Brain microvascular endothelial cell (primary cell): Measurements from ENCODE around the gene PAGR1.

Source experiments
- DNase-seq: peaks from one replicate; pipeline ENCODE4 v3.0.0-alpha.2; 2020
- H3K27ac ChIP-seq: fragments of 250-450 bp; sonication (Bioruptor Pico); 2 replicates; pipeline ENCODE4 v1.5.1; 2020; ENCODE audit warnings: mild to moderate bottlenecking, moderate library complexity
- H3K27me3 ChIP-seq: fragments of 250-450 bp; sonication (Bioruptor Pico); replicated peaks from 2 replicates; pipeline ENCODE4 v1.5.1; 2020; ENCODE audit warnings: mild to moderate bottlenecking
- H3K36me3 ChIP-seq: fragments of 250-450 bp; sonication (Bioruptor Pico); replicated peaks from 2 replicates; pipeline ENCODE4 v1.5.1; 2020; ENCODE audit warnings: mild to moderate bottlenecking
- H3K4me3 ChIP-seq: 2 replicates; pipeline ENCODE4 v1.5.1; 2011; ENCODE audit warnings: low read depth, mild to moderate bottlenecking, control low read depth, low read length, moderate library complexity
- in situ Hi-C: cut with HindIII; loops from 2 replicates; pipeline ENCODE4 v1.10.0; 2017; ENCODE audit warnings: low sequenced_read_pairs, low pct_ligation_motif_present
- TF ChIP-seq, protein P1 (sequence below): IDR thresholded peaks from 2 replicates; pipeline ENCODE4 v1.5.1; 2011; ENCODE audit warnings: low read depth, mild to moderate bottlenecking, moderate library complexity, low read length, control low read depth, inconsistent platforms; ENCODE audit errors: missing control alignments

The PAGR1 gene

DNA sequence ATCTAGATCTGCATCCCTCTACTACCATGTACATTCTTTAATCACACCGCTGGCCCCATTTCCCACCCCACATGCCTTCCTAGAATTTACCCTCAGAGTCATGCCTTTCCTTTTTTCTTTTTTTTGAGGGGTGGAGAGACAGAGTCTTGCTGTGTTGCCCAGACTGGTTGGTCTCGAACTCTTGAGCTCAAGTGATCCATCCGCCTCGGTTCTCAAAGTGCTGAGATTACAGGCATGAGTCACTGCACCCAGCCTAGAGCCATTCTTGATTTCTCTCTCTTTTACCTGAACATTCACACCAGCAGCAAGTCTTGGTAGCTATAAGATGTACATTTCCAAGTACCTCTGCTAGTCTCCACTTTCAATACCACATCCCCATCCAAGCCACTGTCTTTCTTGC is 2.1 kb downstream of the PAGR1 start:
- no peak overlapping the region for H3K27ac ChIP-seq
- TF ChIP-seq, protein P1, sequence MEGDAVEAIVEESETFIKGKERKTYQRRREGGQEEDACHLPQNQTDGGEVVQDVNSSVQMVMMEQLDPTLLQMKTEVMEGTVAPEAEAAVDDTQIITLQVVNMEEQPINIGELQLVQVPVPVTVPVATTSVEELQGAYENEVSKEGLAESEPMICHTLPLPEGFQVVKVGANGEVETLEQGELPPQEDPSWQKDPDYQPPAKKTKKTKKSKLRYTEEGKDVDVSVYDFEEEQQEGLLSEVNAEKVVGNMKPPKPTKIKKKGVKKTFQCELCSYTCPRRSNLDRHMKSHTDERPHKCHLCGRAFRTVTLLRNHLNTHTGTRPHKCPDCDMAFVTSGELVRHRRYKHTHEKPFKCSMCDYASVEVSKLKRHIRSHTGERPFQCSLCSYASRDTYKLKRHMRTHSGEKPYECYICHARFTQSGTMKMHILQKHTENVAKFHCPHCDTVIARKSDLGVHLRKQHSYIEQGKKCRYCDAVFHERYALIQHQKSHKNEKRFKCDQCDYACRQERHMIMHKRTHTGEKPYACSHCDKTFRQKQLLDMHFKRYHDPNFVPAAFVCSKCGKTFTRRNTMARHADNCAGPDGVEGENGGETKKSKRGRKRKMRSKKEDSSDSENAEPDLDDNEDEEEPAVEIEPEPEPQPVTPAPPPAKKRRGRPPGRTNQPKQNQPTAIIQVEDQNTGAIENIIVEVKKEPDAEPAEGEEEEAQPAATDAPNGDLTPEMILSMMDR = no peak
- in situ Hi-C loops = no loop called here
- H3K4me3 ChIP-seq = no peak overlapping the region
- no peaks in the 10 kb centered on the region for H3K36me3 ChIP-seq
- DNase-seq = no peak
- H3K27me3 ChIP-seq = no peaks in the 10 kb centered on the region

DNA sequence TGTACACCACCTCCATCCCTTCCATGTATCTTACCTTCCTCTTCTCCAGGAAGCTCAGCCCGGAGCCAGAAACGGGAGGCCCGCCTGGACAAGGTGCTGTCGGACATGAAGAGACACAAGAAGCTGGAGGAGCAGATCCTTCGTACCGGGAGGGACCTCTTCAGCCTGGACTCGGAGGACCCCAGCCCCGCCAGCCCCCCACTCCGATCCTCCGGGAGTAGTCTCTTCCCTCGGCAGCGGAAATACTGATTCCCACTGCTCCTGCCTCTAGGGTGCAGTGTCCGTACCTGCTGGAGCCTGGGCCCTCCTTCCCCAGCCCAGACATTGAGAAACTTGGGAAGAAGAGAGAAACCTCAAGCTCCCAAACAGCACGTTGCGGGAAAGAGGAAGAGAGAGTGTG is 3.6 kb downstream of the PAGR1 start:
- DNase-seq = no peak
- Histone ChIP-seq H3K27ac (no peak overlapping the region), H3K27me3 (no peaks in the 10 kb centered on the region), H3K4me3 (no peak overlapping the region), H3K36me3 (no peaks in the 10 kb centered on the region)
- in situ Hi-C loops = no loop called here
- TF ChIP-seq, protein P1 = peak; percentile 34

DNA sequence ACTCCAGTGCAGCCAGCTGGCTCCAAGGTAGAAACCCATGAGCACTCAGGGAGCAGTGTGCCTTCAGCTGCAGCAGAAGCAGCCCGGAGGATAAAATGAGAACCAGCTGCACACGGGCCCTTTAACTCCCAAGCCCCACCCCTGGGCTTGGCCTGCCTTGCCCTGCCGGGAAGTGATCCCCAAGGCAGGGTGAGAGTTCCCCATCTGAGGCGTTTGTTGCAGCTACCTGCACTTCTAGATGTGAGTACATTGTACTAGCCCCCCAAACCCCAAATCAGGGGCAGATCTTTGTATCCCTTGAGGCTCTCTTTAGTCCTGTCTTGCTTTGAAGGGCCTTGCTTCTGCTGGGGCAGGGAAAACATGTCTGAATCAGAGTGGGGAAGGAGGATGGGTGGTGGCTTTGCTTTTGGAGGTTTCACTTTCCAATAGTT is 4.3 kb downstream of the PAGR1 start, which contains the start of gene MVP:
MVP (plus strand) TSS at position 192 of the 431 bp plus-strand sequence. CDS start 10,088 bp downstream, outside the sequence.
- peak; percentile 32 for DNase-seq

DNA sequence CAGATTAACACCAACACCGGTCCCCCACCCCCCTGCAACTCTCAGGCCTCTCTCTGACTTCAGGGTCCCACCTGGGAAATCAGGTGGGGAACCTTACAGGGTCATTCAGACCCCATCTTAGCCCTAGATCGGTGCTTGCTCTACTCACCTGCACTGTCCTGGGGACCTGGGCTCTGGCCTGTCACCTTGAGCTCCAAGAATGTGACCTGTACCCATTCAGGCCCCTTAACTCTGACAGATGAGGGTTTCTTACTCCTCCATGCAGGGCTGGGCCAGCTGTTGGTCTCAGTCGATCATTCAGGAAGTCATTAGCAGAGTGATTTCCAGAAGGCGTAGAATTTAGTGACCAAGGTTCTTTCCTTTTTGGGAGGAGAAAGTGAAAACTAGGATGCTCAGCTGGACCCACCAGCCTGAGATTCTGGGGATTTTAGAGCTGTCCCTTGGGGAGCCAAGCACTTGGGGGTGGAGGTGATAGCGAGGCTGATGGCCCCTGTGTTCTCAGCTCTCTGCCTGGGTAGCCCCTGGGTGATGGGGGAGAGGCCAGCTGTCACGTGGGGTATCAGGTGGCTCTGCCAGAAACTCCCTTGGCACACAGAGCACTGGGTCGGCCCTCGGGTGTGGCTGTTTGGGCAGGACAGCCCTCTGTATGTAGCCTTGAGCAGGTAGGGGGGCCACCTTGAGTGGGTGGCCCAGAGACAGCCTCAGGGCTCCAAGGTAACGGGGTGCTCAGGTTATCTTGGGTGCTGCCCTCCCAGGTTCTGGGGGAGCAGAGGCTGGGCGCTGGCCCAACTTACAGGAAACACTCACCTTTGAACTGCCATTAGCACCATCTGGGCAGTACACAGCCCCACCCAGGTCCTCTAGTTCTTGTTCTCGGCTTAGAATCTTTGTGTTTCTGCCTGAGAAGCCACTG is 5.0 kb downstream of the PAGR1 start:
- Histone ChIP-seq H3K4me3 (peak overlapping the region; percentile 81), H3K36me3 (no peaks in the 10 kb centered on the region), H3K27me3 (no peaks in the 10 kb centered on the region), H3K27ac (peak overlapping the region; percentile 68)
- DNase-seq = no peak
- TF ChIP-seq, protein P1 = no peak
- in situ Hi-C loops = no loop called here

More for the DNA sequence above, 4.3 kb downstream of the PAGR1 start, which contains the start of gene MVP:
- TF ChIP-seq, protein P1 = no peak
- H3K36me3 ChIP-seq = no peaks in the 10 kb centered on the region
- H3K4me3 ChIP-seq = peak within 1 kb of the TSS; percentile 81
- no peaks in the 10 kb centered on the region for H3K27me3 ChIP-seq
- H3K27ac ChIP-seq = peak within 1 kb of the TSS; percentile 68
- in situ Hi-C loops = no loop called here

DNA sequence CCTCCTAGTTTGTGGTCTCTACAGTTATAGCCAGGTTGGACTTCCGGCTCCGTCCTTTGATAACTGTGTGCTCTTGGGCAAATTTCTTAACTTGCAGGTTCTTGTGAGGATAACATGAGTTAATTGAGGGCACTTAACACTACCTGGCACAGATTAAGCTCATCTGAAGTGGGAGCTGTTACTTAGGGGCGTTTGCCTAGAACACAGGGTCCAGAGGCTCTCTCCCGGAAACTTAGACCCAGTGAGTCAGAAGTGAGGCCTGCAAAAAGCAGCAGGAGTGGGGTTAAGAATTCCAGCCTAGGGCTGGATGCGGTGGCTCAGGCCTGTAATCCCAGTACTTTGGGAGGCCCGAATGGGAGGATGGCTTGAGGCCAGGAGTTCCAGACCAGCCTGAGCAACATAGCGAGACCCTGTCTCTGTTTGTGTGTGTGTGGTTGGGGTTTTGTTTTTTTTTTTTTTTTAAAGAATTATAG is 5.7 kb downstream of the PAGR1 start:
- in situ Hi-C loops = no loop called here
- DNase-seq = peak; percentile 65
- TF ChIP-seq, protein P1 = no peak
- peaks cover 2% of the 10 kb centered on the region for H3K36me3 ChIP-seq
- peak overlapping the region; percentile 68 for H3K27ac ChIP-seq
- H3K27me3 ChIP-seq = no peaks in the 10 kb centered on the region
- peak overlapping the region; percentile 81 for H3K4me3 ChIP-seq
